HEK293 (cell line): ENCODE data around the gene PDE6H.

Experiments
- CTCF ChIA-PET: fragments of 350-600 bp; formaldehyde crosslinking; extraction: SDS; loops from one replicate; lab custom pipeline; 2021; ENCODE audit warnings: antibody characterized with exemption; lab: Yijun Ruan, JAX
- POLR2A ChIA-PET: fragments of 300-600 bp; formaldehyde crosslinking; extraction: SDS; loops from one replicate; lab custom pipeline; 2020; ENCODE audit warnings: antibody characterized with exemption, inconsistent platforms; lab: Yijun Ruan, JAX
- H3K27ac ChIP-seq: fragments of 200-500 bp; sonication (Bioruptor generic); 2 replicates; pipeline ENCODE4 v1.5.1; 2014; ENCODE audit warnings: low read depth, low read length, control low read depth, inconsistent platforms; ENCODE audit errors: extremely low read depth
- H3K36me3 ChIP-seq, 2 experiments: fragments of 200-500 bp in 1 of 2; sonication (Bioruptor generic) in 1 of 2; 1 replicate in 1 of 2; 2 replicates in 1 of 2; pipeline ENCODE4 v1.5.1; 2014 to 2017; ENCODE audit warnings: inconsistent platforms in 2 of 2, low read length in 2 of 2; ENCODE audit not compliant: control insufficient read depth in 2 of 2, insufficient read depth in 1 of 2
- H3K4me1 ChIP-seq: fragments of 200-500 bp; sonication (Bioruptor generic); 2 replicates; pipeline ENCODE4 v1.5.1; 2014; ENCODE audit warnings: mild to moderate bottlenecking, low read length, inconsistent platforms; ENCODE audit not compliant: control insufficient read depth, insufficient read depth
- H3K4me3 ChIP-seq: 2 replicates; pipeline ENCODE4 v1.5.1; 2011; ENCODE audit warnings: low read depth, mild to moderate bottlenecking, control low read depth, low read length, moderate library complexity
- H3K9me3 ChIP-seq: fragments of 200-500 bp; sonication (Bioruptor generic); 2 replicates; pipeline ENCODE4 v1.5.1; 2014; ENCODE audit warnings: low read depth, low read length, inconsistent platforms; ENCODE audit not compliant: control insufficient read depth, insufficient read depth
- AEBP2 ChIP-seq: fragments of 450-650 bp; formaldehyde crosslinking; IDR thresholded peaks from 2 replicates; pipeline ENCODE4 v1.5.1; 2016; ENCODE audit warnings: missing biosample characterization, missing genetic modification characterization, borderline replicate concordance
- FEZF1 ChIP-seq: fragments of 450-650 bp; formaldehyde crosslinking; IDR thresholded peaks from 2 replicates; pipeline ENCODE4 v1.5.1; 2016; ENCODE audit warnings: missing biosample characterization, missing genetic modification characterization
- GLIS2 ChIP-seq: fragments of 450-650 bp; formaldehyde crosslinking; IDR thresholded peaks from 2 replicates; pipeline ENCODE4 v1.5.1; 2016; ENCODE audit warnings: missing biosample characterization, missing genetic modification characterization
- IKZF3 ChIP-seq: fragments of 450-650 bp; IDR thresholded peaks from 2 replicates; pipeline ENCODE4 v1.5.0; 2018; ENCODE audit warnings: missing biosample characterization, mild to moderate bottlenecking, missing genetic modification characterization, moderate library complexity
- PATZ1 ChIP-seq: fragments of 450-650 bp; formaldehyde crosslinking; IDR thresholded peaks from 2 replicates; pipeline ENCODE4 v1.5.1; 2016; ENCODE audit warnings: missing biosample characterization, missing genetic modification characterization
- PRDM10 ChIP-seq: fragments of 450-650 bp; formaldehyde crosslinking; IDR thresholded peaks from 2 replicates; pipeline ENCODE4 v1.5.1; 2016; ENCODE audit warnings: missing biosample characterization, missing genetic modification characterization
- TSHZ1 ChIP-seq: fragments of 450-650 bp; formaldehyde crosslinking; IDR thresholded peaks from 2 replicates; pipeline ENCODE4 v1.5.1; 2016; ENCODE audit warnings: missing biosample characterization, missing genetic modification characterization, borderline replicate concordance
- YY1 ChIP-seq: fragments of 450-650 bp; formaldehyde crosslinking; IDR thresholded peaks from 2 replicates; pipeline ENCODE4 v1.5.1; 2018; ENCODE audit warnings: missing biosample characterization, missing genetic modification characterization
- ZNF140 ChIP-seq: fragments of 450-650 bp; formaldehyde crosslinking; IDR thresholded peaks from 2 replicates; pipeline ENCODE4 v1.5.1; 2016; ENCODE audit warnings: missing biosample characterization, missing genetic modification characterization
- ZNF174 ChIP-seq: fragments of 450-650 bp; formaldehyde crosslinking; IDR thresholded peaks from 2 replicates; pipeline ENCODE4 v1.5.0; 2017; ENCODE audit warnings: missing biosample characterization, mild to moderate bottlenecking, missing genetic modification characterization
- ZNF175 ChIP-seq: fragments of 450-650 bp; formaldehyde crosslinking; IDR thresholded peaks from 2 replicates; pipeline ENCODE4 v1.5.1; 2016; ENCODE audit warnings: missing biosample characterization, missing genetic modification characterization
- ZNF248 ChIP-seq: fragments of 450-650 bp; formaldehyde crosslinking; IDR thresholded peaks from 2 replicates; pipeline ENCODE4 v1.5.1; 2017; ENCODE audit warnings: missing biosample characterization, missing genetic modification characterization
- ZNF335 ChIP-seq: fragments of 450-650 bp; formaldehyde crosslinking; conservative IDR thresholded peaks from 2 replicates; pipeline ENCODE4 v1.5.1; 2016; ENCODE audit warnings: missing biosample characterization, missing genetic modification characterization
- ZNF366 ChIP-seq: fragments of 450-650 bp; formaldehyde crosslinking; conservative IDR thresholded peaks from 2 replicates; pipeline ENCODE4 v1.5.1; 2016; ENCODE audit warnings: missing biosample characterization, missing genetic modification characterization
- ZNF398 ChIP-seq: fragments of 450-650 bp; formaldehyde crosslinking; IDR thresholded peaks from 2 replicates; pipeline ENCODE4 v1.5.1; 2017; ENCODE audit warnings: missing biosample characterization, missing genetic modification characterization
- ZNF48 ChIP-seq: fragments of 450-650 bp; formaldehyde crosslinking; IDR thresholded peaks from 2 replicates; pipeline ENCODE4 v1.5.1; 2016; ENCODE audit warnings: missing biosample characterization, missing genetic modification characterization
- ZNF501 ChIP-seq: fragments of 450-650 bp; formaldehyde crosslinking; IDR thresholded peaks from 2 replicates; pipeline ENCODE4 v1.5.1; 2016; ENCODE audit warnings: missing biosample characterization, missing genetic modification characterization
- ZNF645 ChIP-seq: fragments of 450-650 bp; formaldehyde crosslinking; IDR thresholded peaks from 2 replicates; pipeline ENCODE4; 2016; ENCODE audit warnings: missing biosample characterization, missing genetic modification characterization
- ZNF658 ChIP-seq: fragments of 450-650 bp; formaldehyde crosslinking; IDR thresholded peaks from 2 replicates; pipeline ENCODE4; 2016; ENCODE audit warnings: missing biosample characterization, missing genetic modification characterization
- ZNF670 ChIP-seq: fragments of 450-650 bp; formaldehyde crosslinking; IDR thresholded peaks from 2 replicates; pipeline ENCODE4 v1.5.1; 2016; ENCODE audit warnings: missing biosample characterization, missing genetic modification characterization, low read depth
- ZNF707 ChIP-seq: fragments of 450-650 bp; formaldehyde crosslinking; IDR thresholded peaks from 2 replicates; pipeline ENCODE4 v1.5.1; 2016; ENCODE audit warnings: missing biosample characterization, missing genetic modification characterization
- ZNF792 ChIP-seq: fragments of 450-650 bp; formaldehyde crosslinking; IDR thresholded peaks from 2 replicates; pipeline ENCODE4 v1.5.1; 2016; ENCODE audit warnings: missing biosample characterization, missing genetic modification characterization

The PDE6H gene

GRCh38 chr12:14950421-14950820 lies 22.4 kb upstream of the PDE6H start:
- POLR2A ChIA-PET, result no interaction called here
- Histone ChIP-seq H3K4me3 (no peak overlapping the region), H3K9me3 (no peaks in the 10 kb centered on the region), H3K27ac (no peak overlapping the region), H3K36me3 (no peaks in the 10 kb centered on the region), H3K4me1 (no peaks in the 10 kb centered on the region)
- CTCF ChIA-PET, result no interaction called here
- no peak for TF ChIP-seq IKZF3 (tag by site-specific recombination)
- no peak for TF ChIP-seq ZNF501
- no peak for TF ChIP-seq ZNF140 (tag by site-specific recombination)
- TF ChIP-seq TSHZ1, result no peak
- no peak for TF ChIP-seq PATZ1 (tag by site-specific recombination)
- TF ChIP-seq PRDM10 (tag by site-specific recombination), result no peak
- no peak for TF ChIP-seq ZNF792 (tag by site-specific recombination)
- TF ChIP-seq YY1 (tag by site-specific recombination), result no peak
- TF ChIP-seq ZNF175 (tag by site-specific recombination), result no peak
- no peak for TF ChIP-seq ZNF48 (tag by site-specific recombination)
- no peak for TF ChIP-seq ZNF174 (tag by site-specific recombination)
- TF ChIP-seq ZNF645, result no peak

GRCh38 chr12:14950982-14951746 lies 21.7 kb upstream of the PDE6H start:
- Histone ChIP-seq H3K27ac (no peak overlapping the region), H3K36me3 (no peaks in the 10 kb centered on the region), H3K9me3 (no peaks in the 10 kb centered on the region), H3K4me1 (no peaks in the 10 kb centered on the region), H3K4me3 (no peak overlapping the region)
- ChIA-PET POLR2A (no interaction called here), CTCF (no interaction called here)
- no peak for TF ChIP-seq ZNF366
- no peak for TF ChIP-seq FEZF1
- TF ChIP-seq ZNF707 (tag by site-specific recombination), result no peak
- TF ChIP-seq GLIS2 (tag by site-specific recombination), result no peak
- no peak for TF ChIP-seq AEBP2 (tag by site-specific recombination)
- TF ChIP-seq ZNF670 (tag by site-specific recombination), result no peak
- no peak for TF ChIP-seq ZNF248 (tag by site-specific recombination)
- TF ChIP-seq ZNF398 (tag by site-specific recombination), result no peak
- no peak for TF ChIP-seq ZNF658 (tag by site-specific recombination)
- no peak for TF ChIP-seq ZNF335 (tag by site-specific recombination)
